ENCODE results near the gene NLGN1.

NLGN1 gene

DNA sequence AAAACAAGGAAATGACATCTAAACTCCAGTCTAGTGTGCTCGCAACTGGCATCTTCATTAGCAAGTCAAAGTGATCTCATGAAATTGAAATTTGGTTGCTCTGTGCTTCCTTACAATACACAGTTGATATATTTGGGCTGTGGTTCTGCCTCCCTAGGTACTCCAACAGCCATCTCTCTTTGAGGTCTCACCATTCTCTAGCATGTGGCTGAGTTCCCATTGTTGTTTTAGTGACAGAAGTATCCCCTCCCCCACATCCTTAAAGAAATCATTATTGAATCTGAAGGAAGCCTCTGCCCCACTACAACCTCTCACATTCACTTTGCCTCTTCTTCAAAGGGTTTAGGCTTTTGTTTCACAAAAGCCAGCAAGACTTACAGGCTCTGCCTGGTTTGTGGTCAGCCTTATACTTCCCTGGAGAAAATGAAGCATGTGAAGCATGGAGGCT lies 516.5 kb downstream of the NLGN1 start:
- no peak for DNase-seq (ENCODE audit: low read depth in 1 of 2, low spot score in 1 of 2)
- in situ Hi-C loops (cut with HindIII; ENCODE audit: low pct_unique_long_range_greater_than_20kb, low sequenced_read_pairs), result no loop called here
- TF ChIP-seq JUND (IDR thresholded peaks at IDR 0.05; ENCODE audit: low read depth), result no peak

DNA sequence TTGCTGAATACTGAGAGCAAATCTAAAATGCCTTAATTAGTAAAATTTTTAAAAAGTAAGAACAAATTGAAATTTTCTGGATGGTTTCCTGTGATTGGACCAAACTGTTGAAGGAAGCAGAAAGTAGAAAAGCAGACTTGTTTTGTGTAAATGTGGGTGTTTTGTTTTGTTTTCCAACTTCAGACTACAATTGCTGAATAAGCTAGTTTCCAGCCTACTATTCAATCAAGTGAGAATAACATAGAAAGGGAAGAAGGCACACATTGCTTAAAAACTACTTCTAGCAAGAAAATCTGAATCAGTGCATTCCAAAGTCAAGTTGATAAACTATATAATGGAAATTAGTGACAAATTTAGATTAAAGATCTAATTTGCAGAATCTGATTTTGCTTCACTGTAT lies 519.3 kb downstream of the NLGN1 start:
- DNase-seq (ENCODE audit: low read depth in 1 of 2, low spot score in 1 of 2), result no peak
- in situ Hi-C loops (cut with HindIII; ENCODE audit: low pct_unique_long_range_greater_than_20kb, low sequenced_read_pairs), result no loop called here
- TF ChIP-seq JUND (IDR thresholded peaks at IDR 0.05; ENCODE audit: low read depth), result no peak

DNA sequence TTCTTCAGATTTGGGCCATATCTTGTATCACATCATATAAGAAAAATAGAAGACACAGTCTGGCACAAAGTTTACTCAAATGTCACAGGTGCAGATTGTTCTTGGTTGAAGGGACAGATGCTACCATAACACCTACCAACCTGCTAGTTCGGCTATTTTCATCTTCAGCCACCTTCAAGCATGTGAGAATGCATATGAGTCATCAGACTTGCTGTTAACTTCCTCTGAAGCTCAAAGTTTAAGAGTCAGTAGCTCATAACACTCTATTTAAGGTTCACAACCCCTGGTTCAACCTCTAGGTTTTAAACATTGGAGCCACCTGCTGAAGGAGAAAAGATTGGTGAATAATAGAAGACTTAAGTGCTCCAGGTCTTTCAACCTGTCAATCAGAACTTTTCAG lies 522.8 kb downstream of the NLGN1 start:
- peak; percentile 12 to 22 for DNase-seq (ENCODE audit: low read depth in 1 of 2, low spot score in 1 of 2)
- no peak for TF ChIP-seq JUND (IDR thresholded peaks at IDR 0.05; ENCODE audit: low read depth)

DNA sequence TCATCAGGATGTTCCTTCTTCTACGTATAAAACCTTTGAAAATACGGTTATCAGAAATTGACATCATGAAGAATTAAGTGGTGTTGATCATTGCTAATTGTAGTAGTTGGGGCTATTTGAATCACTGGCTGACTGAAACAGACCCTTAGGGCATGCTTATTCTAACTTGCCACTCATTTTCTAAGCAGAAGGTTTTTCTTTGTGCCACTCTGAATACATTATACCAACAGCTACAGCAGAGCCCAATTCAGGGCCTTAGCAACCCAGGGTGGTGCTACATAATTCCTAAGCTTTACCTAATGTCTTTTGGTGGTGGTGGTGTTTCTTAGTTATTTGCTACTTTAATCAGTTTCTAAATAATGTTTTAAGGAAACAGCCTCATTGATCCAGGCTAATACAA lies 524.2 kb downstream of the NLGN1 start:
- in situ Hi-C loops (cut with HindIII; ENCODE audit: low pct_unique_long_range_greater_than_20kb, low sequenced_read_pairs), result no loop called here
- TF ChIP-seq JUND (IDR thresholded peaks at IDR 0.05; ENCODE audit: low read depth), result no peak

More for the DNA sequence above, 522.8 kb downstream of the NLGN1 start:
- in situ Hi-C loops (cut with HindIII; ENCODE audit: low pct_unique_long_range_greater_than_20kb, low sequenced_read_pairs), result no loop called here

DNA sequence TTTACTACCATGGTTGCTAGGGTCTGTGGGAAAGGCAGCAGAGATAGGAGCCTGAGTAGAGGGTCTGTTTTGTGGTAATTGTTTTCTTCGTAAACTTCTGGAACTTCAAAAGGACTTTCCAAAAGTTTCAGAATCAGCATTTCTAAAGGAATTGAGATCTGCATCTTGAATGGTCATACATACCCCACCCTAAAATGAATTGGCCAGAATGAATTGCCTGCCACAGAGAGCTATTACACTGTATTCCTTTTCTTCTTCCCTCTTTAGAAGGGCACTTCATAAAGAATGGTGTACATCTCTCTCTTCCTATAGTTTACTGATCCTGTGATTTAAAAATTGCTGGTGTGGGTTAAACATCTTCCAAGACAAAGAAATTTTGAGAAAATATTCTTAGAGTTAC lies 525.7 kb downstream of the NLGN1 start:
- TF ChIP-seq JUND (IDR thresholded peaks at IDR 0.05; ENCODE audit: low read depth), result no peak
- DNase-seq (ENCODE audit: low read depth in 1 of 2, low spot score in 1 of 2), result no peak
- in situ Hi-C loops (cut with HindIII; ENCODE audit: low pct_unique_long_range_greater_than_20kb, low sequenced_read_pairs), result no loop called here

More for the DNA sequence above, 524.2 kb downstream of the NLGN1 start:
- DNase-seq (ENCODE audit: low read depth in 1 of 2, low spot score in 1 of 2), result no peak

DNA sequence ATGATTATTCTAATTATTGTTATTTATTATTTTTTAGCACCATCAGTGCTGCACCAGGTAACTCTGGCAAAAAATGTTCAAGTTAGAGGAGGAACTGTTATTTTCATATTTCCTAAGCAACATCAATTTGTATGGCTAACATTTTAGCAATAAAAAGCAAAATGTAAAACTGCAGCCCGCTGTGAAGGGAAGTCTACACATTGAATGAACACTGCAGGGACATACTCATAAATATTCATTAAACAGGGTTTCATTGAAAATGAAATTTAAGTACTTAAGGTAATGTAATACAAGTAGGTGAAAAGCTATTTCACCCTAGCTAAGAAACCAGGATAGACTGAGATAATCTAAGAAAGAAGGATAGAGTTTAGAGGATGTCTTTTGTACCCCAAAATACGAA lies 532.7 kb downstream of the NLGN1 start:
- no peak for TF ChIP-seq JUND (IDR thresholded peaks at IDR 0.05; ENCODE audit: low read depth)
- DNase-seq (ENCODE audit: low read depth in 1 of 2, low spot score in 1 of 2), result no peak
- in situ Hi-C loops (cut with HindIII; ENCODE audit: low pct_unique_long_range_greater_than_20kb, low sequenced_read_pairs), result no loop called here

DNA sequence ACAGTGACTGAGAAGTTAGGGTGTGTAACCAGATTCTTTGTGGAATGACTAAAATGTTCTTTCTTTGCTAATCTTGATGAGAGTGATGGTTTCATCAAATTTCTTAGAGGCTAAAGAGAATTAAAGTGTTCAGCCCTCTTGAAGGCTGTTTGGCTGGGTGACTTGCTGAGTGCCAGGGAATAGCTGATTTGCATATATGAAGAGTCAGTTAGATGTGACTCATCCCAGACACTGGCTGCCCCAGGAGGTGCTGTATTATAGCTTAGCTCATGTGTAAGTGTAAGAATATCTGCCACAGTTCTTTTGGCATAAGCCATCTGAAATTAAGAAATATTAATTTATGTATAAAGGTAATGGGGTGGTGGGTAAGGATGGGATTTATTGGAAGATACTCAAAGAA lies 535.1 kb downstream of the NLGN1 start:
- in situ Hi-C loops (cut with HindIII; ENCODE audit: low pct_unique_long_range_greater_than_20kb, low sequenced_read_pairs), result no loop called here
- peak in 1 of 2 experiments; percentile 39 for DNase-seq (ENCODE audit: low read depth in 1 of 2, low spot score in 1 of 2)
- TF ChIP-seq JUND (IDR thresholded peaks at IDR 0.05; ENCODE audit: low read depth), result no peak

DNA sequence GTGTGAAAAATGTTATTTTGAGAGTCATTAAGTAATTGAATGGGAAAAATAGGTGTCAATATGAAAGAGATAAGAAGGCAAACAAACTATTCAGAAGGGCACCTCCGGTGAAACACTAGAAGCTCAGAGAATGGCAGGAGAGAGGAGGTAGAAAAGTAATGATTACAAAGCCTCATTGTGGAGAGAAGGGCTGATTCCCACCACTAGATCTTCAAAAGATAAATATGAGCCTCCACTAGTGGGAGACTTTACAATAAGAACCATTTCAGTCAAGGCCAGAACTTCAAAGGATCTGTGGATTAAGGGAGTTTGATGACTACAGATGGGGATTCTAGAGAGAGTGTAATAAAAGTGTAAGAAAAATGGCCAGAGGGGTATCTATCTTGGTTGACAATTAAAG lies 535.6 kb downstream of the NLGN1 start:
- in situ Hi-C loops (cut with HindIII; ENCODE audit: low pct_unique_long_range_greater_than_20kb, low sequenced_read_pairs), result no loop called here
- TF ChIP-seq JUND (IDR thresholded peaks at IDR 0.05; ENCODE audit: low read depth), result no peak
- no peak for DNase-seq (ENCODE audit: low read depth in 1 of 2, low spot score in 1 of 2)

DNA sequence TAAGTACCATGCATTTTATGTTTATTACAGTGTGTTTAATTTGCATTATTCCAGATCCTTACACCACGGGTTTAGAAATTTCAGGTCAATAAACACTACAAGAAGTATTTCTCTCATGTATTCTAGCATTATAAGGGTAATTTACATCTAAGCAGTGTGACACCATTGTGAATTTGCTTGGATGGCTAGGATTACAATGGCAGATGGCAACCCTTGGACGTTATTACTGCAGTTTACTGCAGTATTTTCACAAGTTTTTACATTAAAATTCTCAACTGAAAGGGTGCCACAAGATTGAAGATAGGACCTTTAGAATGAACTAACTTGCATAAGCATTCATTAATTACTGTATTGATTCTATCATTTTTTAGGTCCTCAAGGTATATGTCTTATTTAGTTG lies 538.8 kb downstream of the NLGN1 start:
- DNase-seq (ENCODE audit: low read depth in 1 of 2, low spot score in 1 of 2), result no peak
- in situ Hi-C loops (cut with HindIII; ENCODE audit: low pct_unique_long_range_greater_than_20kb, low sequenced_read_pairs), result no loop called here
- TF ChIP-seq JUND (IDR thresholded peaks at IDR 0.05; ENCODE audit: low read depth), result no peak

DNA sequence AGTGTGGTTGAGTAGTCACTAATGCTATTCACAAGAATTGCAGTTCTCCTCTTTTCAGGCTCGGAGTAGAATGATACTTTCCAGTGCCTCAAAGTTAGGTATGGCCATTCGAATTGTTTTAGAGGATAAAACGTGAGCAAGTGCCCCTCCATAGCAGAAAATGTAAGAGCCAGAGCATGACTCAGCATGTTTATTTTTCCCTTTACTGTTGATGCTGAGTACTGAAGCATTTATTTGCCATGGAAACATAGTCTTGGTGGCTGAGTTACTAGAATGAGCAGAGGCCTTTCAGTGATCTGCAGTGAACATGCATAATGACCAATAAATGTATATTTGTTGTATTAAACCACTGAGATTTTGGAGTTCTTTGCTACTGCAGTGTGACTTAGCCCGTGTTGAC lies 540.6 kb downstream of the NLGN1 start:
- in situ Hi-C loops (cut with HindIII; ENCODE audit: low pct_unique_long_range_greater_than_20kb, low sequenced_read_pairs), result no loop called here
- peak in 1 of 2 experiments; percentile 52 for DNase-seq (ENCODE audit: low read depth in 1 of 2, low spot score in 1 of 2)

DNA sequence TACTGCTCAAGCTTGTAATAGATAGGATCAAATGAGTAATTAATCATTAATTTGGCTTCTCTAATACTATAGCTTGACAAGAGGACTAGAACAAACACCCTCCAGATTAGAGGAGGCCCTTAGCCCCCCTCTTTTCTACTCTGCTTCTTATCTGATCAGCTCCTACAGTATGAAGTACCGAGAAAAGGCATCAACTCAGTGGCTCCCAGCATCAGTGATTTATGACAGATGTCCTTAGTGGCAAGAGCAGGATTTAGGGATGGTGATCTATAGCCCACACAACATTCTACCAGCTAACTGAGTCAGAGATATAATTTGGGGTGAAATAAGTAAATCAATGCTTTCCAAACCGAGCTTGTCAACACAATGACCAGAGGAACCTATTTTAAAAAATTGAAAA lies 541.1 kb downstream of the NLGN1 start:
- DNase-seq (ENCODE audit: low read depth in 1 of 2, low spot score in 1 of 2), result no peak
- no peak for TF ChIP-seq JUND (IDR thresholded peaks at IDR 0.05; ENCODE audit: low read depth)
- in situ Hi-C loops (cut with HindIII; ENCODE audit: low pct_unique_long_range_greater_than_20kb, low sequenced_read_pairs), result no loop called here

More for the DNA sequence above, 540.6 kb downstream of the NLGN1 start:
- no peak for TF ChIP-seq JUND (IDR thresholded peaks at IDR 0.05; ENCODE audit: low read depth)

DNA sequence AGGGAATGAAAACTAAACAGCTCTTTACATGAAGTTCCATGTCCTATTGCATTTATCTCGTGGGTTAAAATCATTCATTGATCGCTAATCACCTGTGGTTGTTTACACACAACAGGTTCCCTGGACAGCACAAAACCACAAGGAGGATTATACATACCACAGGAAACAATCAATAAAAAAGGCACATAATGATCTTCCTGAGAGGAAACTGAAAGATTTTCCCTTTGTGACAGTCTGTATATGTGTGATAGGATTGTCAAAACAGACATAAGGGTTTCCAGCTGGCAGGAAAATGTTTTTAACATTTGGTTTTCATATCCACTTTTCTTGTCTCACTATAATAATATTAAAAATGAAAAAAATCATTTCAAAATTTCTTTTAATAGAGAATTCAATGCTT lies 541.8 kb downstream of the NLGN1 start:
- no peak for TF ChIP-seq JUND (IDR thresholded peaks at IDR 0.05; ENCODE audit: low read depth)
- DNase-seq (ENCODE audit: low read depth in 1 of 2, low spot score in 1 of 2), result peak in 1 of 2 experiments; percentile 20
- in situ Hi-C loops (cut with HindIII; ENCODE audit: low pct_unique_long_range_greater_than_20kb, low sequenced_read_pairs), result no loop called here

DNA sequence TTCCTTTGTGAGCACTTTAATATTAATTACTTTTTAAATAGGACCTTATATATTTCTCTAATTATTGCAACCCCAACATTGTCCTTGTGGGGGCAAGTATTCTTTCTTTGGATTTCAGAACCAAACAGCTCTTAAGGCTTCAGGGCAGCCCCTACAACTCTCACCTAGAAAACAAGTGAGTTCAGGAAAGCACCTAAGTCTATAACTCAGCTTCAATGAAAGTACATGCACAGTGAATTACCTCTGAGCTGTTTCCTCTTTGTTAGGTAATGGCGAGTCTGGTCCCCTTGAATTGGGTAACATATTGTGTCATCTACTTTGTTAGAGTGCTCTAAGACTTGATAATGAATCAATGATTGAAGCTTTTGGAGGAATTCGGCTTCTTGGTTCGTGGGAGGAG lies 545.7 kb downstream of the NLGN1 start:
- in situ Hi-C loops (cut with HindIII; ENCODE audit: low pct_unique_long_range_greater_than_20kb, low sequenced_read_pairs), result no loop called here
- no peak for TF ChIP-seq JUND (IDR thresholded peaks at IDR 0.05; ENCODE audit: low read depth)
- DNase-seq (ENCODE audit: low read depth in 1 of 2, low spot score in 1 of 2), result no peak

DNA sequence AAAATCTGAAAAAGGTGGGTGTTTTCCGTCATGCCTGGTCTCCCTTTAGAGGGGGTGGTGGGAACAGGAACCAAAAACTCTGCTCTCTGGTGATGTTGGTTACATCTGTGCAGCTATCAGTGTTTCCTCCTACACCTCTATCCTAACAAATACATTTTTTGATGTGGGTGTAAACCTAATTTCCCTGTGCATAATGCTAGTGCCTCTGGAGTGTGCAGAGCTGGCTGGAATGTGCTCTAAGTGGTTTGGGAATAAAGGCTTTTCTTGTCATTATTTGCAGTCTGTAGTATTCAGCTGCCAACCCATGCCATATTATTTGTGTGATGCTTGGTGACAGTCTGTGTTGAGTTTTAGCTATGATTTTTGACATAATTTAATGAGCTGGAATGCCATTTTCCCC lies 547.6 kb downstream of the NLGN1 start:
- DNase-seq (ENCODE audit: low read depth in 1 of 2, low spot score in 1 of 2), result no peak
- in situ Hi-C loops (cut with HindIII; ENCODE audit: low pct_unique_long_range_greater_than_20kb, low sequenced_read_pairs), result no loop called here
- TF ChIP-seq JUND (IDR thresholded peaks at IDR 0.05; ENCODE audit: low read depth), result no peak
